GM19239 (cell line): Measurements from ENCODE around the gene GLIS1.

ENCODE experiments used
- DNase-seq: peaks from one replicate; pipeline ENCODE4 v3.0.0; 2011; ENCODE audit warnings: low spot score; ENCODE audit not compliant: insufficient read length
- FAIRE-seq: peaks from 2 replicates; lab custom pipeline; 2011; peaks lifted over from hg19 to GRCh38; lab: Jason Lieb, UNC

The GLIS1 gene

DNA sequence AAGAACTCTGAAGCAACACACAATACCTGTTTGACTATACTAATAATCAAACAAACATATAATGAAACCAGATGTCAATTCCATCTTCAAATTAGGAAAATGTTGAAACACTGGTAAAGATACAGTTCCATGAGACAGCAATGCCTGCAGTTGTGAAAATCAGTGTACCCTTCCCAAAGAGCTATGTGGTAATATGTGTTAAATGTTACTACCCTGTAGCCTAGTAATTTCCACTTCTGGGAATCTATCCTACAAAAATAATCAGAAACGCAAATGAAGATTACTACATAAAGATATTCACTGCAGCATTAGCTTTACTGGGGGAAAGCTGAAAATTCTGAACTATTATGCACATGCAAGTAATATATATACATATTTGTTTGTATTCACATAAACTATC lies 16.9 kb downstream of the GLIS1 start:
- DNase-seq (no peak), FAIRE-seq (no peak)

DNA sequence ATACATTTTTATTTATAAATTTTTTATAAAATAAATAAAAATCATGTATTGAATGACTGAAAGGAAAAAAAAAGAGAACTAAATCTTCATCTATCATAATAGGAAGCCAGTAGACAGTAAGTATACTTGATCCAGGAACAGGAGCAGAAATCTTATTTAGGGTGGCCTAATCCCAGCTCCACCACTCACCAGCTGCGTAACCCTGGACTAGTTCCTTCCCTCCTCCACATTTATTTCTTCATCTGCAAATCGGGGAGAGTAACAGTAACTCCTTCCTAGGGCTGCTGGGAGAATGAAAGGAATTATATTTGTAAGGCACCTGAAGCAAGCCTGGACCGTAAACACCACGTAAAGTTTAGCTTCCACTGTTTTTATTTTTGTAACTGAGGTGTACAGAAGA lies 17.9 kb downstream of the GLIS1 start:
- FAIRE-seq (no peak), DNase-seq (no peak)

DNA sequence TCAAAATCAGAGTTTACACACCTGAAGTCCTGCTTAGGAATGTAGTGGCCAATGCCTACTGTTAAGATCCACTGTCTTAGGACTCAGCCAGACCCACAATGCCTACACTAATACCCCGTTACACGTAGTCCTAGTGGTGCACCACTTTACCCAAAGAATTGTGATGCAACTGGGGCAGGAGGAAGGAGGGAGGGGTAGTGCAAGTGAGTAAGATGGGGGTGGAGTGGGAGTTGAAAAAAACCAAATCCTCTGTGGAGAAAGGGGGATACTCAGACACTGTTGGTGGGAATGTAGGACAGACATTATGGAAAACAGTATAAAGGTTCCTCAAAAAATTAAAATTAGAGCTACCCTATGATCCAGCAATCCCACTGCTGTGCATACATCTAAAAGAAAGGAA lies 19.5 kb downstream of the GLIS1 start:
- no peak for DNase-seq
- FAIRE-seq, result no peak

DNA sequence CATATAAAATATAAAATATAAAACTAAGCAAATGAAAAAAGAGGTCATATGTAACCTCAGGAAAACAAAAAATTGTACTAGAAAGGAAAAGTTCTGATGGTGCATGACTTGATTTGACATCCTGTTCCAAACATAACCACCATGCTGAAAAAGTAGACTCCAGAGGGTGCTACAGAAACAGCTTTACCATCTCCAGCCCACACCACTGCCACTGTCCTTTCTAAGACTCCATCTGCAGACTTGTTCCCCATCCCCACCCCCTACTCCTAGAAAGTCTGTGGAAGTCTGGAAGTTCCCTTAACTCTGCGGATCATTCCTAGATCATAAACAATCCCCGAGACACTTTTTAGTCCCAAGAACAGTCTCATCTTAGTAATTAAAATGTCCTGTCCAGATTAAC lies 20.5 kb downstream of the GLIS1 start:
- DNase-seq (no peak), FAIRE-seq (no peak)

DNA sequence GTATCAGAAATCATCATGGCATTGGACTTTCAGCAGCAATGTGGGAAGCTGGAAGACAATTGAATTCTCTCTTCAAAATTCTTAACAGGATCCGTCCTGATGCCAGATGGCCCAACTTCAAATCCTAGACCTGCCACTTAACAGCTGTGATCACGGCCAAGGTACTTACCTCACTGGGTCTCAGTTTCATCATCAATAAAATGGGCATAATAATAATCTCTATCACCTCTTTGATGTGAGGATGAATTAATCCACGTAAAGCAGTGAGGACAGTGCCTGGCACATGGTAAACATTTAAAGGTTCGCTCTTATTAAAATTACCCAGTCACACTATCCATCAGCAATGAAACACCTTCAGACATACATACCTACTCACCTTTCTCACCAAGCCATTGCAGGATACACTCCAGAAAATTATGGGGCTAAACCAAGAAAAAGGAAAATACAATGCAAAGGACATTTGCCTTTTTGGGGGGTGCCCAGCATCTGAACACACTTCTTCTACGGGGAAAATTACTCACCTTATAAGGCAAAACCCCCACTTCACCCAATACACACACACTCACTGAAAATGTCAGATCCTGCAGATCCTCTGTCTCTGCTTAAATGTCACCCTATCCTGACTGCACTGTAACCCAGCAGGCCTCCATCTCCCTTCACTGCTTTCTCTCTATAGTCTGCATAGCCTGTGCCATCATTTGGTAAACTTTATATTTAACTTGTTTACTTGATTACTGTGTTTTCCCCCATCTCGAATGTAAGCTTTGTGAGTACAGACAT lies 21.7 kb downstream of the GLIS1 start:
- no peak for DNase-seq
- no peak for FAIRE-seq

DNA sequence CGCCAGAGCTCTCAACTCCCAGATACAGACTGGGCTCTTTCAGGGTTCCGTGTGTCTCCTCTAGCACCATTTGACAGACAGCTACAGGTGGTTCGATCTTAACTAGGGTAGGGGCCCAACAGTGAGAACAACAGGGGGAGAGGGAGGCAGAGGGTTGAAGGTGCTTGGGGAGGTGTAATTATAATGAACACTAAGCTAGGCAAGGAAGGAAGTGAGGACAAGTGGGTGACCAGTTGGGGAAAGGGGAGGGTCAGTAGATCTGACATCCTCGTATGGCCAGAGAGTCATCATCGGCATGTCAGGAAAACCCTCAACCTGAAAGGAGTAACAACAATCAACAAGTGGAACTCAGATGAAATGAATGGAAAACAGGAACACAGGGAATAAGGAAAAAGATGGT lies 22.8 kb downstream of the GLIS1 start:
- FAIRE-seq, result no peak

GRCh38 chr1:53715478-53715877 lies 23.5 kb downstream of the GLIS1 start:
- FAIRE-seq (no peak), DNase-seq (no peak)

More for the DNA sequence above, 22.8 kb downstream of the GLIS1 start:
- no peak for DNase-seq

GRCh38 chr1:53712276-53712675 lies 26.7 kb downstream of the GLIS1 start:
- no peak for DNase-seq
- FAIRE-seq, result no peak

DNA sequence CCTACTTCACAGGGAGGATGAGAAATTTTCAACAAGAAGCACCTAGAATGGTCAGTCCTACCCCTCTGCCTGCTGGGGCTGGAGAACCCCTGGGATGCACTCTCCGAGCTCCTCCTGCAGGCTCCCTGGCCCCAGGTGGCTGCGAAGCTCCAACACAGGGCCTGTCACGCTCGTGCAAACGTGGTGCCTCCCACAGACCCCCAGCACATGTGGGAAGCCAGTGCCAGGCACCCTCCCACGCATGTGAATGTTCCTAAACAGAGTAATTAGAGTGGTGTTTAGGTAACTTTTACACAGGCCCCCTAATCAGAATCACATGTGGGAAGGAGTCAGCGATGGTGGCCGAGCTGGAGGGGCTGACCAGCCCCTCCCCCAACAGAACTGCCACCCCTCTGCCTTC lies 28.4 kb downstream of the GLIS1 start:
- DNase-seq (no peak), FAIRE-seq (no peak)

- DNase-seq (no peak), FAIRE-seq (no peak)
Measured at GRCh38 chr1:53708687-53709086, 30.3 kb downstream of the GLIS1 start.

GRCh38 chr1:53706356-53706755 lies 32.6 kb downstream of the GLIS1 start:
- no peak for DNase-seq
- no peak for FAIRE-seq

DNA sequence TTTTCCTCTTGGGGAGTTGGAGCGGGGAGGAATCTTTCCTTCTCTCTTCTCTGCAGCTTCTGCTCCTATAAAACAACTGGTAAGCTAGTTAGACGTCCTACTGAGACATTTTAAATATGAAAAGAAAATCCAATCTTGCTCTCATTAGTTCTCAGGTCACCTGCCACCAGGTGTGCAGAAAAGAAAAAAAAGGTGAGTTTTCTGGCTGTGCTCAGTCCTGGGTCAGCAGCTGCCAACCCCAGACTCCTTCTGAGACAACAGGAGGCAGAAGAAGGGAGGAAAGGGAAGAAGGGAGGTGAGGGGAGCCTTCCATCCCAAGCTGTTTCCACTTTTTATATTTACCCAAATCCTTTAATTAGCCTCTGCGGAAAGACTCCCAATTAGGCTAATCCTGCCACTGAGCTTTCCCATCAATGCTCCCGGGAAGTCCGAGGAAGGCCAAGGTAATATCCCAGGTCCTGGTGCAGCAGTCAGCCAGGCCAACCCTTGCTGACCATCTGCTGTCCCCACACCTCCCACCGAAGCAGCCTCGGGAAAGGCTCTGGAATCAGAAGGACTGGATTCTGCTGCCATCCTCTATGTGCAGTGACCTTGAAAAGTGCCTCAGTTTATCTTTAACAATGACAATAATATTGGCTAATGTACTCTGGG lies 33.4 kb downstream of the GLIS1 start:
- DNase-seq (no peak), FAIRE-seq (no peak)

DNA sequence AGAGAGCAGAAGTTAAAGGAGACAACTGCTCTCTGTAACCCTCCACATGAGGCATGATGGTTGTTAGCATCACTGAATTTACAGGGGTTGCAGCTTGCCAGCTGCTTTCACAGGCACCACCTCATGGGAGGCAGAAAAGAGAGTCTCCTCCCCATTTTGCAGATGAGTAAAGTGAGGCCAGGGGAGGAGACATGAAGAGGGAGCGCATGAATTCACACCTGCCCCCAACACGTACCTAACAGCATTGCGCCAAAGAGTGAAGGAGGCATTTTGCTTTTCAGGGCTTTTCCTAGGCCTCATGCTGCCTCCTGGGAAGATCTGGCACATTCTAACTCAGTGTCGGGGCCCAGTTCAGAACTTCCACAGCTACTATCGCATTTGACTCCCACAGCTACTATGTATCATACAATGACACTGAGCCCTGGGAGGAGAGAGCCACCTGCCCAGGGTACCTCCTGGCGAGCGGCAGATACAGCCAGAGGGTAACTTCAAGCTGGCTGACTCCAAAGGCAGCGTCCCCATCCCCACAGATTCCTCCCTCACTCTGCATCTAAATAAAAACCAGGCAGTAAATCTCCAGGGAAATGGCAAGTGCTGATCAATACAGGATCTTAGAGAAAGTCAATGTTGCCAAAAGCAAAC lies 34.0 kb downstream of the GLIS1 start:
- FAIRE-seq (no peak), DNase-seq (no peak)

DNA sequence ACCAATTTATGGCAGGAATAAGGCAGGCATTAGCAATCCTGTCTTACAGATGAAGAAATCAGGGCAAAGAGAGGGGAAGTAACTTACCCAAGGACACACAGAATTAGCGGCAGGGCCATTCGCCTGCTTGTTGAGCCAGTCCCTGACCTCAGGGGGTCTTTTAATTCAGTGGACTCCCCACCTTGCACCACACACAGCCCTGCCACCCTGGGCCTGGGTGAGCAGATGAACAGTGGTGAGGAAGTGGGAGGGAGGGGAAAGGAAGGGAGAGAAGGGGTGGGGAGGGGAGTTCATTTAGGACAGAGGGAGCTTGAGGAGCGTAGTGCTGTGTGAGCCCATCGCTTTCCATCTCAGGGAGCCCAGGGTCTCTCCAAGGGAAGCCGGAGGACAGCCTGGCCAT lies 34.7 kb downstream of the GLIS1 start:
- DNase-seq (no peak), FAIRE-seq (no peak)

DNA sequence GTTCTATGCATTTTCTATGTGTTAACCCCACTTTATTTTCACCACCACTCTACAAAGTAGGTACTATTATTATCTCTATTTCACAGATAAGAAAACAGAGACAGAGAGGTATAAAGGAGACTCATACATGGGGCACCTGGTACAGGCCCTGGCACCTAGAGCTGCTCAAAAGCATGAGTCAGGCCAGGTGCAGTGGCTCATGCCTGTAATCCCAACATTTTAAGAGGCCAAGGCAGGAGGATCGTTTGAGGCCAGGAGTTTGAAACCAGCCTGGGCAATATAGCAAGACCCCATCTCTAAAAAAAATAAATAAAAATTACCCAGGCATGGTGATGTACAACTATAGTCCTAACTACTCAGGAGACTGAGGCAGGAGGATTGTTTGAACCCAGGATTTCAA lies 35.8 kb downstream of the GLIS1 start:
- FAIRE-seq (no peak), DNase-seq (no peak)

DNA sequence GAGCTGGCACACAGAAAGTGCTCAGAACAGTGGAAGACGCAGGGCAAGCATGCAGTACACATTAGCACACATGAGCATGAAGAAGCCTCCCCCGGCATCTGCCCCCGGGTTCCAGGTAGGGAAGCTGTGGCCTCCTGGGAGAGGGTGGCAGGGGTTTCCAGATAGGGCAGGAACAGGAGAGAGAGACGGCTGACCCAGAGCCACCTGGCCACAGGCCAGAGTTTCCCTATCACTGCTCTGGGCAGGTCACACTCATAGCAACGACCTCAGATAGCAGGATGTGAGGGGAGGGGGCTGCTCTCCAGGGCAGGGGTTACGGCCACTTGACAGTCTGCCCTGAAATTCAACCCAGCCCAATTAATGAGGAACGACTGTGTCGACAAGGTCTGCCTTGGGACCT lies 36.6 kb downstream of the GLIS1 start:
- no peak for FAIRE-seq

DNA sequence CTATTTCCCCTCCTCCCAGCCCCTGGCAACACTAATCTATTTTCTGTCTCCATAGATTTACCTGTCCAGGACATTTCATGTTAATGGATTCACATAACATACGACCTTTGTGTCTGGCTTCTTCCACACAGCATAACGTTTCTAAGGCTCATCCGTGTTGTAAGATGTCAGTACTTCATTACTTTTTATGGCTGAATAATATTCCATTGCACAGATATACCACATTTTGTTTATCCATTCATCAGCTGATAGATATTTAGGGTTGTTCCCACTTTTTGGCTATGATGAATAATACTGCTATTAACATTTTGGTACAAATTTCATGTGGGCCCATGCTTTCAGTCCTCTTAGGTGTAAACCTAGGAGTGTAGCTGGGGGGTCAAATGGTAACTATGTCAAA lies 38.2 kb downstream of the GLIS1 start:
- DNase-seq (no peak), FAIRE-seq (no peak)

More for the DNA sequence above, 36.6 kb downstream of the GLIS1 start:
- DNase-seq, result no peak

GRCh38 chr1:53699981-53700380 lies 39.0 kb downstream of the GLIS1 start:
- FAIRE-seq (no peak), DNase-seq (no peak)

GRCh38 chr1:53698384-53698980 lies 40.5 kb downstream of the GLIS1 start:
- DNase-seq (no peak), FAIRE-seq (no peak)

DNA sequence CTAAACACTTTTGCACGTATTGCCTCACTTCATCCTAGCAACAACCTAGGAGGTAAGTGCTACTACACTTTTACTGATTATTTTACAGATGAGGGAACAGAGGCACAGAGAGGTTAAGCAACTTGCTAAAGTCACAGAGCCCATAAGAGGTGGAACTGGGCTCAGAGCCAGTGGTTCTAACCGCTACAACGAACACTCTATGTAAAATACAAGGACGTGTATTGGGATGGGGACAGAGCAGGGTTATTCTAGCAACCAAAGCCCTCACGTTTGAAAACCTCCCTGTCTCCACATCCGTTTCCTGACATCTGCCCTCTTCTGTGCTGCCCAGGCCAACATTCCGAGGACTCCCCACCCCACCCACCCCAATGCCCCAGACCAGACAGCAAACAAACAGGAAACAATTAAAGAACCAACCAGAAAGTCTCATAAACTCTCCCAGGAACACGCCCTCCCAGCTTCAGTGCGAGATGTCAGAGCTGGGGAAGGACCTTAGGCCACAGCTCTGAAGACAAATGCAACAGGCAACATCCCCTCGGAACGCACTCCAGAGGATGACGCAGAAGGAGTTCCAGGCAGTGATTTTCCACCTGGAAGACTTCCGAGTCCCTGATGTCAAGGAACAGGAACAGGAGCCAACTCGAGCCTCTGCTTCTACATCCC lies 41.1 kb downstream of the GLIS1 start:
- DNase-seq (no peak), FAIRE-seq (no peak)

DNA sequence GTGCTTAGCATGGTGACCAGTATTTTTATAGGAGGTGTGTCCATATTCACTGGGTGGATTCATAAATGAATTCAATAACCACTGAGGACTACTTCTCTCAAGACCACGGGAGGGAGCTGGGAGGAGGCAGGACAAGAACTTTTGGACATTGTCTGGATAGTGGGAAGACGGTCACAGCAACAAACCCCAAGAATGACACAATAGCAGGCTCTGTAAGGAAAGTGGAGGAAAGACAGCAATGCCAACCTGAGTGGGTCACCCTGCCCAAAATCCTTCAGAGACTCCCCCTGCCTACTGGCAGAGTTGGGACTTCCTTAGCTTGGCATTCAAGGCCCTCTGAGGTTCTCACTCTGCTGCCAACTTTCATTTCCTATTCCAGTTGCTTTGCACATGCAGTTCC lies 42.0 kb downstream of the GLIS1 start:
- no peak for DNase-seq
- no peak for FAIRE-seq
